GM18498 (cell line): ENCODE measurements around the gene PPP2R2B.

Experiments
- ATAC-seq: cut with Tn5 transposase; IDR thresholded peaks from one replicate; pipeline ENCODE4 v1.9.1; 2021; ENCODE audit warnings: mild to moderate bottlenecking, moderate library complexity; ENCODE audit not compliant: unreplicated experiment

PPP2R2B gene

DNA sequence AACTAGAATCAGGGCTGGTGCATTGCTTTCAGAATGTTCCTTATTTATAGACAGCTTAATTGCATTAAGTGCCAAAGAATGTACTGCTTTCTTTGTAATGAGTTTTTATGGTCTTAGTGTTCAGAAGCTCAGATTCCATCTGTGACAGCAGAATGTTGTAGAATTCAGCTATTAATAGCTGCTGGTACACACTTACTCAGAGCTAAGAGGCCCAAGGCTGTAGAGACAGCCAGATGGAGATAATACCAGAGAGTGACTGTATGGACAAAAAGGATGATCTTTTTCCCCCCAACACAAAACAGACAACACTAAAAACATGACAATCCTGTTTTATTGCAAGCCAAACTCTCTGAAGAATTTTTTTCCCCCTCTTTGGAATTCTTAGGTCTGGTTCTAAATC, 50.2 kb downstream of the PPP2R2B start:
- ATAC-seq: no peak

DNA sequence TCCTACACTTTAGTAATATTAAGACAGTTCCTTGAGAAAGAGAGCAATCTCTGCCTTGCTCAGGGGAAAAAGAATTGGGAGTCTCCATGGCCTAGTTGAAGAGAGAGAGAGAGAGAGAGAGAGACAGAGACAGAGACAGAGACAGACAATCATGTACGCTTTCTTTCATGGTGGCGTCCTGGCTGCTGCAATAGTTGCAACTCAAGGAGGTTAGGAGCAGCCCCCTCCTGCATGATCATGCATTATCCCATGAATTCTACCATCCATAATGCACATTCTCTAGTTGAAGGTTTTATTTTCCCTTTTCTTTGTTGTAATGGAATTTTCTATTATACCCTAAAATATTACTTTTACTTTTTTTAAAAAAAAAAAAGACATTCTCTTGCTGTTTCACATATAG, 50.7 kb downstream of the PPP2R2B start:
- no peak for ATAC-seq

- no peak for ATAC-seq
Observed at GRCh38 chr5:146825033-146825432, 53.5 kb downstream of the PPP2R2B start.

- ATAC-seq: no peak
Observed at GRCh38 chr5:146821732-146822131, 56.8 kb downstream of the PPP2R2B start.

DNA sequence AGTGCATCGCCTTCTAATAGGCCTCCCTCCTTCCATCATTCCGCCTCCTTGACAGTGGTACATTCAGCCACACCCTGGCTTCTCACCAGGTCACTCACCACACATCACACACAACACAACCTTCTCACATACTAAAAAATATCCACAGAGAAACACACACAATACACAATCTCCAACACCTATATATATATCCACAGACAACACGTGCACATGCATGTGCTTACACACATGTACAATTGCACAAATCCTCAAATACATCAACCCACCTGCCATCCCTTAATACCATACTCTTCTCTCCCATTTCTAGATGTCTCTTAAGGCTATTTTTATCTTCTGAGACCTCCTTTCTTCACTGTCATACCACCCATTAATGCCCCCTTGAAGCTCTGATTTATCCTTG, 57.6 kb downstream of the PPP2R2B start:
- no peak for ATAC-seq

DNA sequence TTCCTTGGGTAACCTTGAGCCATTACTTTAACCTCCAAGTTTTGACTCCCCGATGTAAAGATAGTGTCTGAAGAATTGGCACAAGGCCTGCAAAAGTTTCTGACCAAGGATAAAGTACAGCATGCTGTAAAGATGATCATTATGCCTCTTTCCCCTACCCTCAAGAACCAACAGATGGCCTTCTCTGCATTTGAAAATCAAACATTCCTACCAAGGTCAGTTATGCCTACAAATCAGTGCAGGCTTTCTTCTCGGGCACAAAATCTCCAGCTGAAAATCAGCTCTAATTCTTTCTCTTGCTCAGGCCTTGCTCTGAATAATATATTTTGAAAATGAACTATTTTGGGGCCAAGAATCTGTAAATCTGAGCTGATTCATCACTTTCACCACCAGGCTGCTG, 59.7 kb downstream of the PPP2R2B start:
- no peak for ATAC-seq

GRCh38 chr5:146817973-146818372, 60.6 kb downstream of the PPP2R2B start:
- no peak for ATAC-seq

- ATAC-seq: no peak
Observed at GRCh38 chr5:146816775-146817387, 61.7 kb downstream of the PPP2R2B start.

DNA sequence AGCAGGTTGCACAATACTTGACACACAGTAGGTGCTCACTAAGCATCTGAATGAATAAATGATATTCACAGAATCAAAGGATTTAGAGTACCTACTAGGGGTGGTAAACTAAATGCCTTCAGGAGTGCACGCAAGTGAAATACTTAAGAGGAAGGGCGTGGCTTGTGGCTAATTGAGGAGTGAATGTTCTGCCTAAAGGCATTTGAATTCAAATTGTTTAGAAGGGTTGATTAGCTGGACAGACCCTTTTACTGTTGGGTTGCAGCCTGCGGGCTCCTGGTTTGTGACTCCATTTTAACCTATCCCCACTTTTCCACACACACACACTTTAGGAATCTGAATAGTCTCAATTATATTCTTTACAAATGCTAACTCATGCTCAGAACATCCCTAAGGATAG, 63.1 kb downstream of the PPP2R2B start:
- ATAC-seq: no peak

DNA sequence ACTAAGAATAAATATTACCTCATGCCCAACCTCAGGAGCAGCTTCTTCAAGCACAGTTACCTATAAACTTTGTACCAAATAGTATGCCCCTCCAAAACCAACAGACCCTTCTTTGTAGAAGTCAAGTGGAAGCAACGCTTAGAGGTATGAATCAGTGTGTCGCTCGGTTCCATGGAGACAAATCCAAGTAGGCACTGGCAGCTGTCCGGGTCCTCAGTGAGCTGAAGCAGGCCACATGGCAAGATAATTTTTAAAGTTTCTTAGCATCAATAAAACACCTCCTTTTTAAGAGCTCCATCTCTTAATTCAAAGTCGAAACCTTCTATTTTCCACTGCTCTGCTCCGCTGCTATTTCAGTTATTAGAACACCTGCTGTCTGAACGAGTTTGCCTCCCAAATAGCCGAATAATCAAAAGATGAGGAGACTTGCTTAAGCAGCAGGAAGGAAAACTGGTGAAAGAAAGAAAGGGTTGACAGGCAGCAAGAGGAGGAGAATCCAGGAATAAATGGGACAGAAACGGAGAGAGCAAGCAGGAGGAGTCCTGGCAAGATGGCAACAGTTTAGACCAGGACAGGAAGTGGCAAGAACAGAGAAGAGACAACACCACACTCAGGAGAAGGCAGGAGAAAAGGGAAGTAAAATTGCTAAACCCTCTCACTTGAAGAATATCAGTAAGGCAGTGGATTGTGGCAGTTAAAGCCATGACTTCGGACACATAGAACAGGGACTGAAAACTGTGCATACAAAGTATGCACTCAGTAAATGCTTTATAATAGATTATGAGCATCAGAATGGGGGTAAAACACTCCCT, 65.0 kb downstream of the PPP2R2B start:
- ATAC-seq: no peak

DNA sequence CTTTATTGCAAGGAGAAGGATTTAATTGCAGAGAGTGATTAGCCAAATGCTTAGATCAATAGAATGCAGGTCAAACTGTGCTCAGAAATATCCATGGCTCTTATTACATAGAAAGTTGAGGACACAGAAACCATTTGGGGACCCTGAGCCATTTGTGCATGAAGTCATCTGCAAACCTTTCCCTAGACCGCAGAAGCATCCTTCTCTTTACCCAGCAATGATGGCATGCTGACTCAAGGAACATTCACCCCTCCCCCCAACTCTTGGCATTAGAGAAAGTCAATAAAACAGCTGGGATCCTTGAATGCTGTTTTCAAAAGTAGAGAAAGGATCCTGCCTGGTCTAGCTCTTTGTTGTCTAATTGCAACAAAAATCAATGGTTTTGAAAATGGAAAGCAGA, 73.5 kb downstream of the PPP2R2B start:
- no peak for ATAC-seq

- ATAC-seq: no peak
Observed at GRCh38 chr5:146802945-146803522, 75.5 kb downstream of the PPP2R2B start.

DNA sequence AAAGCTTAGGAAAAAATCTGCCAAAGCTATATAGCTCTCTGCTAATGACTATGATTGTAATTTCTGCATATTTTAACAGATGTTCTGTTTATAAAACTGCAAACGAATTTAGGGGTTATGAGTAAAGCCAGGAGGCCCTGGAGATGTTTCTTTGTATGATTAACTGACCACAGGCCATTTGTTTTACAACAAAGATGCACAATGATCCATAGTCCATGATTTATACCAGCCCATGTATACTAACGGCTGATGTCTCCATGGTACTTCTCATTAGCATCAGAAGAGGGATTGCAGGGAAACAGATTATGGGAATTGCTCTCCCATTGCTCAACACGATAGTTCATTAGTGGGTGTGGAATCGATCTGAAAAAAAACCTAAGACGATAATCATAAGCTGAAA, 78.9 kb downstream of the PPP2R2B start:
- no peak for ATAC-seq

GRCh38 chr5:146799231-146799630, 79.3 kb downstream of the PPP2R2B start:
- ATAC-seq: no peak

DNA sequence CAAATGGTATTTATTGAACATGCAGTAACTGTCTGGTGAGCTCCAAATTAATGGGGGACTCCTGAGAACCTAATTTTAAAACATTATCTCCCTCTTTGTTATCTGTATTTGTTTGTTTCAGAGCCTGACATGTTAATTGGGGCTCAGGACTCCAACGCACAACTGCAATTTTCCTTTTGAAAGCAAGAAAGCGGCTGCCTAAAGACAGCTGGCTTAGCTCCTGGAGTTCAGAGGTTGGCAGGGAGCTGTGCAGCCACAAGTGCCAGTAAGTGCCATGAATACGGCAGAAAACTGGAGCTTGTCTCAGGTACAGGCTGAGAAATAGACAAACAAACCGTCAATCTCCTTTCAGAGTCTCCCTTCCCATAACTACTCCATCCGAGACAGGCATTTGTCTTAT, 80.9 kb downstream of the PPP2R2B start:
- ATAC-seq: no peak

- ATAC-seq: no peak
Observed at GRCh38 chr5:146796911-146797310, 81.6 kb downstream of the PPP2R2B start.

DNA sequence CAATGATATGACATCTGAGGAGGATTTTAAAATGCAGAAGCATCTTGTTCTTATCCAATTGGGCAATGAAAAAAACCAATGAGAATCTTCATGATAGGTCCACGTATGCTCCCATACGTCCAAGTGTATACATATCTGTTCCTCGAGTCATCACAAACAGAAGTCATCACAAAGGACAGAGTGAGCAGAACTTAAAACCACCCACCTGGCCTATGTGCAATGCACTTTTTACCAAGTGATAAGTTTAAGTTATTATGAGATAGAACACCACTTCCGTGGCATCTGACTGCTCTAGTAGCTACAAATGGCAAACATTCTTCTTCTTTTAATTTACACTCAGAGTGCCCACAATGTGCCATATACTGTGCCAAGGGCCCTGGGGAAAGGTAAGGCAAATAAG, 82.4 kb downstream of the PPP2R2B start:
- ATAC-seq: no peak

- ATAC-seq: no peak
Observed at GRCh38 chr5:146794326-146795029, 84.1 kb downstream of the PPP2R2B start.

DNA sequence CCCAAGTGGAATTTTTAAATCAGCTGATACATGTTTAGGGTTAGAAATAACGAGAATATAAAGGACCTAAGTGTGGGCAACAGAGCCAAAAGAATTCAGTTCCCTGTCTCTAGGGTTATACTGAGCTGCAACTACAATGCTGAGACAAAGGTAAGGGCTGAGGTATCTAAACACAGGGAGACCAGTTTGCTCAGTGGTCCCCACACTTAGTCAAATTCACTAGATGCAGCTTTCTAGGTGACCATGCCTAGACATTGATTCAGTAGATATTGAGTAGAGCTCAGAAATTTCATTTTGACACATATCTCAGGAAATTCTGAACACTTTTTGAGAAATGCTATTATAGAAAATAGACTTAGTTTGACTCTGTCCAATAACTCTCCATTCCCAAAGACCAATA, 84.8 kb downstream of the PPP2R2B start:
- ATAC-seq: no peak

GRCh38 chr5:146791471-146791870, 87.1 kb downstream of the PPP2R2B start:
- no peak for ATAC-seq
